Measurements from ENCODE around the gene TRIM34.
A peak's percentile ranks its signal among the peaks of the same experiment; 100 is the strongest.
"Not testable (repeated sequence)": the region's sequence is repeated elsewhere in the genome, so short reads cannot be mapped to it uniquely, and the experiment has no call there.

Gene TRIM34

GRCh38 chr11:5621580-5621979 lies 3.2 kb upstream of the TRIM34 start:
- no peak for DNase-seq

- DNase-seq, result no peak
These were observed 2.0 kb upstream of the TRIM34 start for GRCh38 chr11:5622802-5623201.

- DNase-seq, result no peak
These were observed 480 bp downstream of the TRIM34 start for GRCh38 chr11:5625281-5625680.

GRCh38 chr11:5626196-5626595 lies 1.4 kb downstream of the TRIM34 start:
- DNase-seq, result no peak

- DNase-seq, result no peak
These were observed 6.6 kb downstream of the TRIM34 start for GRCh38 chr11:5631417-5631816.

GRCh38 chr11:5631969-5632635 lies 7.3 kb downstream of the TRIM34 start:
- DNase-seq, result no peak

- DNase-seq, result no peak
These were observed 15.2 kb downstream of the TRIM34 start for GRCh38 chr11:5639953-5640352.

GRCh38 chr11:5643585-5643984 lies 18.8 kb downstream of the TRIM34 start:
- DNase-seq, result no peak

GRCh38 chr11:5646139-5646538 lies 21.3 kb downstream of the TRIM34 start:
- DNase-seq, result no peak

- DNase-seq, result no peak
These were observed 30.7 kb downstream of the TRIM34 start for GRCh38 chr11:5655474-5655873.

GRCh38 chr11:5656956-5657355 lies 32.2 kb downstream of the TRIM34 start:
- DNase-seq, result not testable (repeated sequence)

GRCh38 chr11:5658318-5658717 lies 33.5 kb downstream of the TRIM34 start:
- DNase-seq, result no peak

GRCh38 chr11:5663511-5663910 lies 38.7 kb downstream of the TRIM34 start:
- no peak for DNase-seq

GRCh38 chr11:5665051-5665570 lies 40.3 kb downstream of the TRIM34 start:
- no peak for DNase-seq

GRCh38 chr11:5665746-5666401 lies 41.1 kb downstream of the TRIM34 start:
- DNase-seq, result no peak

GRCh38 chr11:5666402-5666793 lies 41.6 kb downstream of the TRIM34 start:
- DNase-seq, result no peak

- DNase-seq, result no peak
These were observed 47.0 kb downstream of the TRIM34 start for GRCh38 chr11:5671831-5672230.

- no peak for DNase-seq
These were observed 49.6 kb downstream of the TRIM34 start for GRCh38 chr11:5674391-5674790.

- DNase-seq, result no peak
These were observed 55.0 kb downstream of the TRIM34 start for GRCh38 chr11:5679811-5680210.

GRCh38 chr11:5682890-5683441 lies 58.2 kb downstream of the TRIM34 start:
- DNase-seq, result not testable (repeated sequence)

- DNase-seq, result not testable (repeated sequence)
These were observed 58.8 kb downstream of the TRIM34 start for GRCh38 chr11:5683620-5684019.

- DNase-seq, result no peak
These were observed 59.3 kb downstream of the TRIM34 start for GRCh38 chr11:5684036-5684645.

- peak; percentile 66 for DNase-seq
These were observed 60.0 kb downstream of the TRIM34 start, which contains the start of gene TRIM5 for GRCh38 chr11:5684646-5685362. Gene TRIM5, minus strand, starts transcription at chr11:5685074. Its CDS starts 4,897 bp downstream, at chr11:5680177.

Measured in T-helper 9 cell (primary cell).